C4-2B (cell line): ENCODE results near the gene AXIN1.

Source experiments
- H3K27ac ChIP-seq: fragments of 450-650 bp; 2 replicates; pipeline ENCODE4 v1.5.1; 2017
- ZFX ChIP-seq: fragments of 450-650 bp; IDR thresholded peaks from 2 replicates; pipeline ENCODE4 v1.6.1; 2017
- TF ChIP-seq, protein P1 (sequence below): fragments of 450-650 bp; conservative IDR thresholded peaks from 2 replicates; pipeline ENCODE4 v1.5.1; 2017; ENCODE audit warnings: mild to moderate bottlenecking

The AXIN1 gene

DNA sequence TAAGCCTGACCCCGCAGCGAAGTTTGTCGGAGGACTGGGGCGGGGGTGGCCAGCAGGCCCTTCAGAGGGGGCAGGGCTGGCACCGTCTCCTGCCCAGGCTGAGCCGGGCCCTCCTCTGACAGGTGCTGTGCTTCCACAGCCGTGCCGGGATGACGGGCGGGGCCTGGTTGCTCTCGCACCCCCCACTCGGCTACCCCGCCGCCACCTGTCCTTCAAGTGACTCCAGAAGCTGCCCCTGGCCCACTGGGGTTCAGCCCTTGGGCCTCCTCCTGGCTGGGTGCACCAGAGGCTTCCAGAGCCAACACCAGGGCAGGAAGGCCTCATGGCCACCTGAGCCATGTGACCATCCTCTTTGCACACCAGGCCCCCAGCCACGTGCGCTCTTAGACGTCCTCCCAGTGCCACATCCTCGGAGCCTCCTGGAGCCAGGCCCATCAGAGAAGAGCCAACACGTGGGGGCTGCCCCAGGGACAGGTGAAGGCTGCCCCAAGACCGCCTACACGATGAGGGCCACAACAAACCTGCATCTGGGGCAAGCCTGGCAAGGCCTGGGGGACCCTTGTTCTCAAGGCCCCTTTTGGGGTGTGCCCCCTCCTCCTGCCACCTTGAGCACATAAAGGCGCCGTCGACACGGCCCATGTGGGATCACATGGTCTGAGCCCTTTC, 62.4 kb downstream of the AXIN1 start:
- TF ChIP-seq, protein P1, sequence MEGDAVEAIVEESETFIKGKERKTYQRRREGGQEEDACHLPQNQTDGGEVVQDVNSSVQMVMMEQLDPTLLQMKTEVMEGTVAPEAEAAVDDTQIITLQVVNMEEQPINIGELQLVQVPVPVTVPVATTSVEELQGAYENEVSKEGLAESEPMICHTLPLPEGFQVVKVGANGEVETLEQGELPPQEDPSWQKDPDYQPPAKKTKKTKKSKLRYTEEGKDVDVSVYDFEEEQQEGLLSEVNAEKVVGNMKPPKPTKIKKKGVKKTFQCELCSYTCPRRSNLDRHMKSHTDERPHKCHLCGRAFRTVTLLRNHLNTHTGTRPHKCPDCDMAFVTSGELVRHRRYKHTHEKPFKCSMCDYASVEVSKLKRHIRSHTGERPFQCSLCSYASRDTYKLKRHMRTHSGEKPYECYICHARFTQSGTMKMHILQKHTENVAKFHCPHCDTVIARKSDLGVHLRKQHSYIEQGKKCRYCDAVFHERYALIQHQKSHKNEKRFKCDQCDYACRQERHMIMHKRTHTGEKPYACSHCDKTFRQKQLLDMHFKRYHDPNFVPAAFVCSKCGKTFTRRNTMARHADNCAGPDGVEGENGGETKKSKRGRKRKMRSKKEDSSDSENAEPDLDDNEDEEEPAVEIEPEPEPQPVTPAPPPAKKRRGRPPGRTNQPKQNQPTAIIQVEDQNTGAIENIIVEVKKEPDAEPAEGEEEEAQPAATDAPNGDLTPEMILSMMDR: no peak
- no peak for TF ChIP-seq ZFX
- H3K27ac ChIP-seq: no peak overlapping the region

DNA sequence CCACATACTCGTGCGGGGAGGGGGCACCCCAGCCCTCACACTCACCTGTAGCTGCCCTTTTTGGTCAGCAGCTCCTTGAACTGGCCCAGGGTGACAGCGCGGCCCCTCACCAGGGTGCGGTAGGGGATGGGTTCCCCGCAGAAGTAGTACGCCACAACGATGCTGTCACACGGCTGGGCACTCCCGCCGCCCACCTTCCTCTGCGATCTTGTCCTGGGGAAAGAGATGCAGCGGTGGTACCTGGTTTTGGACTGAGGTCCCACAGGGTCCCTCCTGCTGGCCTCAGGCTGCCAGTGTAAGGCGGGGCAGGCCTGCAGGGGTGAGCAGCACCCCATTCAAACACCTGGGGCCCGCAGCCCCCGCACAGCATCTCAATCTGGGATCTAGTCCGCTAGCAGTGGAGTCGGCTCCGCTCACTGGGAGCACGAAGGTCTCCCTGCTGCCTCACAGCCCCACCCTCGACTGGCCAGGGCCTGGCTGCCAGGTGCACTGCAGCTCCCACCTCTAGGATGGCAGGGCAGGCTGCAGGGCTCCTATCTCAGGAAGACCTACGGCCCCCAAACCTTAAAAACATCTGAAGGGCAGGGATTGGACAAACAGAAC, 63.0 kb downstream of the AXIN1 start:
- no peak overlapping the region for H3K27ac ChIP-seq
- no peak for TF ChIP-seq ZFX
- TF ChIP-seq, protein P1: no peak

DNA sequence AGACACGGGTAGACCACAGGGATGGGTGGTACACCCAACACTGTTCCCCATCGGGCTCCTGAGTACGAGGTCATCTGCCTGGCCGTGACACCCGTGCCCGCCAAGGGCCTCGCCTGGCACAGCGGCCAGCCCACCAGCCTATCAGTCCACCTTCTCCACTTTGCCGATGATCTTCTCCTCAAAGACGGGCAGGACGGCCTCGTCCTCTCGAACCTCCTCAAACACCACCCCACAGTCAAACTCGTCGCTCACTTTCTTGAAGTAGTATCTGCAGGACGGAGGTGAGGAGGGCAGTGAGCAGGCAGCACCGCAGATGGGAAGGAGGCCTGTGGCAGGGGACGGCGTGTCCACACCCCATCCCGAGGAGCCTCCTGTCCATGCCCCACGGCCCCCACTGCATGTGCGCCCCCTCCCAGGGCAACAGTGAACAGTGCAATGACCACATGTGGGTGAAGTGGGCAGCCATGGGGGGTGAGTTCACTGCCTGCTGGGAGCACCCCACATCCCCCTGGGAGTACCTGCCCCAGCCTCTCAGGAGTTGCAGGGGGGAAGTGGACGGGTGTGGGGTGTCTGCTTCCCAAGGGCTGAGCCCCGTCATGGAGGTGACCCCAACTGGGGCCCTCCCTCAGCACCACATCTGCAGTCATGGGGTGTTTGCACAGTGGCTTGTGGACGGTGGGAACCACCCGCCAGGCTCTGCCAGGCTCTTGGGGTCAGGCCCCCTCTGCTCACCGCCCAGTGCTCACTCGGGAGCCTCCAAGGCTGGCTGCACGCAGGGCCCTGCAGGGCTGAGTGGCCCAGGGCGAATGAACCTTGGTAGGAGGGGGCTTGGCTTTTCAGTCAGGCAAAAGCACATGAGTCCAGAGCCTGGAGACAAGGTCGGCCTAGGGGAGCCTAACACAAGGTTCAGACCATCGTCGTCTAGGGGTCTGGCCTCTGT, 64.3 kb downstream of the AXIN1 start:
- no peak for TF ChIP-seq ZFX
- TF ChIP-seq, protein P1: no peak
- H3K27ac ChIP-seq: no peak overlapping the region

DNA sequence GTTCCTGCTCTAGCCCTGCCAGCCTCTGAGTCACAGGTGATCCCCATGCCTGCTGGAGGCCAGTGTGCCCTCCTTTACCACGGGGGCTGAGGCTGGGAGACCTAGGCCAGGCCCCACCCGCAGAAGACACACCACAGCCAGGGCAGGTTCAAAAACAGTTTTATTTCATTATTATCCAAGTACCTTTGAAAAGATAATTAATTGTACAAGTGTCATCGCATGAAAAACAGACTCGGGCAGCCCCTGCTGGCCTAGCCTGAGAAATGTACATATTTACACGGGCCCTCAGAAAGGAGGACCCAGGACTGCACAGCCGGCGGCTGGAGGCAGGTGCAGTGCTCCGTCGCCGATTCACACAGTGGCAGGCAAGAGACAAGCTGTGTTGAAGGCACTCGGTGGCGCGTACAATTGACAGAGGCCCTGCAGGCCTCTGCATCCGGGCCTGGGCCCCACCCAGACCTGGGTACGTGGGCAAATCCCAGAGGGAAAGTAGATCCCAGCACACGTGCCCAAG, 65.2 kb downstream of the AXIN1 start:
- TF ChIP-seq, protein P1: no peak
- no peak for TF ChIP-seq ZFX
- no peak overlapping the region for H3K27ac ChIP-seq

DNA sequence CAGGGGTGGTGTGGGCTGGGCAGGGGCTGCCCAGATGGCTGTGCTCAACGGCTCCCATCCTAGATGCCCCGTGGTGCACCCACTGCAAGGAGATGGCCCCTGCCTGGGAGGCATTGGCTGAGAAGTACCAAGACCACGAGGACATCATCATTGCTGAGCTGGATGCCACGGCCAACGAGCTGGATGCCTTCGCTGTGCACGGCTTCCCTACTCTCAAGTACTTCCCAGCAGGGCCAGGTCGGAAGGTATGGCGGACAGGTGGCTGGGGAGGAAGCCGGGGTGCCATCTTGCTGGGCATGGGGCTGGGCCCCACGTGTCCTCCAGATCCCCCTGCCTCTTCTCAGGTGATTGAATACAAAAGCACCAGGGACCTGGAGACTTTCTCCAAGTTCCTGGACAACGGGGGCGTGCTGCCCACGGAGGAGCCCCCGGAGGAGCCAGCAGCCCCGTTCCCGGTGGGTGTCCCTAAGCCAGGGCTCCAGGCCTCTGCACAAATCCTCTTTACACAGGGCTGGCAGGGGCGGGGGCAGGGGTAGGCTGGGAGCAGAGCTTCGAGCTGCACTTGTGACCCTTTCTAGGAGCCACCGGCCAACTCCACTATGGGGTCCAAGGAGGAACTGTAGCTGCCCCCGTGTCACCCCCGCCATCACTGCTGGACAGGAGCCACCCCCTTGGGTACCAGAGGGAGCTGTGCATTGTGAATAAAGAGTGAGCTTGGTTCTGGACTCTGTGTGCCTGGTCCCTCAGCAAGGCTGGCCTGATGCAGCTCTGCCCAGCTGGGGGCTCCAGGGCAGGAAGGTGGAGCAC, 65.8 kb downstream of the AXIN1 start:
- TF ChIP-seq, protein P1: no peak
- no peak for TF ChIP-seq ZFX
- no peak overlapping the region for H3K27ac ChIP-seq

DNA sequence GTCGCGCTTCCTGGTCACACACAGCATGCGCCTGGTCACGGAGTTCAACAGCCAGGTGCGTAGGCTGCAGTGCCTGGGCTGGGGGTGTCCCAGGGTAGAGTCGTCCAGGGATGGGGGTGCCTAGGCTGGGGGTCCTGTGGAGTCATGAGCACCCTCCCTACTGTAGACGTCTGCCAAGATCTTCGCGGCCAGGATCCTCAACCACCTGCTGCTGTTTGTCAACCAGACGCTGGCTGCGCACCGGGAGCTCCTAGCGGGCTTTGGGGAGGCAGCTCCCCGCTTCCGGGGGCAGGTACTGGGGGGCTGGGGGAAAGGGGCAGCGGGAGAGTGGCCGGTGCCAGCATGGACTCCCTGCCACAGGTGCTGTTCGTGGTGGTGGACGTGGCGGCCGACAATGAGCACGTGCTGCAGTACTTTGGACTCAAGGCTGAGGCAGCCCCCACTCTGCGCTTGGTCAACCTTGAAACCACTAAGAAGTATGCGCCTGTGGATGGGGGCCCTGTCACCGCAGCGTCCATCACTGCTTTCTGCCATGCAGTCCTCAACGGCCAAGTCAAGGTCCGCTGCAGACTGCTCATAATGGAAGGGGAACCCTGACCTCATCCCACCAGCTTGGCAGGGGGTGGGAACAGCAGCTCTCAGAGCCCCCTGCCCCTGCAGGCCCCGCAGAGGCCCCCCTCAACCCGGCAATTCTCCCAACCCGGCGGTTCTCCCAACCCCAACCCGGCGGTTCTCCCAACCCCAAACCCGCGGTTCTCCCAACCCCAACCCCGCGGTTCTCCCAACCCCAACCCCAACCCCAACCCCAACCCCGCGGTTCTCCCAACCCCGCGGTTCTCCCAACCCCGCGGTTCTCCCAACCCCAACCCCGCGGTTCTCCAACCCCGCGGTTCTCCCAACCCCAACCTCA, 67.1 kb downstream of the AXIN1 start:
- TF ChIP-seq ZFX: no peak
- TF ChIP-seq, protein P1: no peak
- H3K27ac ChIP-seq: no peak overlapping the region
